Smooth muscle cell (in vitro differentiated cells): ENCODE data around the gene DCBLD2. TPM values are rescaled to one million over a fixed set of nuclear protein-coding genes. Genes with fewer than 3 reads are reported as not detected.

Experiments used
- DNase-seq: peaks from one replicate; lab custom pipeline; 2025; ENCODE audit not compliant: unreplicated experiment; lab: John Stamatoyannopoulos, UW
- H2AFZ ChIP-seq: fragments of 200-600 bp; sonication (generic); 2 replicates; pipeline ENCODE4 v1.6.0; 2016; ENCODE audit warnings: antibody characterized with exemption, low read depth, mild to moderate bottlenecking
- H3F3A ChIP-seq: fragments of 200-600 bp; sonication (generic); 2 replicates; pipeline ENCODE4 v1.6.0; 2017; ENCODE audit warnings: antibody characterized with exemption, low read depth
- H3K27ac ChIP-seq: fragments of 200-600 bp; sonication (generic); 2 replicates; pipeline ENCODE4 v1.5.1; 2016; ENCODE audit warnings: low read depth, mild to moderate bottlenecking
- H3K27me3 ChIP-seq: fragments of 200-600 bp; sonication (generic); 2 replicates; pipeline ENCODE4 v1.6.1; 2016; ENCODE audit warnings: low read depth, mild to moderate bottlenecking
- H3K36me3 ChIP-seq: fragments of 200-600 bp; sonication (generic); 2 replicates; pipeline ENCODE4 v1.5.1; 2016; ENCODE audit warnings: low read depth
- H3K4me1 ChIP-seq: fragments of 200-600 bp; sonication (generic); 2 replicates; pipeline ENCODE4 v1.5.1; 2016; ENCODE audit warnings: low read depth
- H3K4me2 ChIP-seq: fragments of 200-600 bp; sonication (generic); 2 replicates; pipeline ENCODE4 v1.6.0; 2016; ENCODE audit warnings: mild to moderate bottlenecking
- H3K4me3 ChIP-seq: fragments of 200-600 bp; sonication (generic); 2 replicates; pipeline ENCODE4 v1.5.1; 2016; ENCODE audit warnings: mild to moderate bottlenecking
- H3K79me2 ChIP-seq: fragments of 200-600 bp; sonication (generic); 2 replicates; pipeline ENCODE4 v1.6.0; 2016; ENCODE audit warnings: low read depth, mild to moderate bottlenecking
- H3K9ac ChIP-seq: fragments of 200-600 bp; sonication (generic); 2 replicates; pipeline ENCODE4 v1.6.0; 2016; ENCODE audit warnings: low read depth
- H3K9me3 ChIP-seq: fragments of 200-600 bp; sonication (generic); replicated peaks from 2 replicates; pipeline ENCODE4 v1.5.1; 2016; ENCODE audit warnings: low read depth
- H4K20me1 ChIP-seq: fragments of 200-600 bp; sonication (generic); 2 replicates; pipeline ENCODE4 v1.6.0; 2016; ENCODE audit warnings: low read depth
- CTCF ChIP-seq: fragments of 200-600 bp; sonication (generic); IDR thresholded peaks from 2 replicates; pipeline ENCODE4 v1.5.1; 2017; ENCODE audit warnings: borderline replicate concordance, mild to moderate bottlenecking, antibody characterized with exemption; ENCODE audit not compliant: insufficient read depth, poor library complexity, severe bottlenecking
- WGBS: methylation state at CpG from one replicate; pipeline ENCODE4 v1.1.7; 2016; ENCODE audit warnings: low lambda C conversion rate; 5-methylcytosine and 5-hydroxymethylcytosine counted together
- polyA plus RNA-seq: library from polyadenylated mRNA; unstranded; fragments of >200 nt; fragmentation: Nextera tagmentation; extraction: Ambion mirVana; gene quantifications from 2 replicates; pipeline ENCODE4 v1.2.1, GENCODE V29; 2016
- total RNA-seq: library from RNA; depleted of rRNA; stranded (reverse); fragments of >200 nt; gene quantifications from 2 replicates; pipeline ENCODE4 v1.2.3, GENCODE V29; 2014

The DCBLD2 gene
- total and polyA plus RNA-seq, 2 experiments from 2014 or later: 39.9 to 111 TPM

- Histone ChIP-seq H3K36me3 (no peaks in the 10 kb centered on the region), H3K4me2 (peak overlapping the region; percentile 54), H2AFZ (no peak overlapping the region), H3K9me3 (no peaks in the 10 kb centered on the region), H4K20me1 (peaks cover 100% of the 10 kb centered on the region), H3K79me2 (peaks cover 80% of the 10 kb centered on the region), H3K4me1 (peaks cover 28% of the 10 kb centered on the region), H3F3A (peaks cover 4% of the 10 kb centered on the region), H3K4me3 (no peak overlapping the region), H3K9ac (no peak overlapping the region), H3K27me3 (no peaks in the 10 kb centered on the region), H3K27ac (no peak overlapping the region)
- DNase-seq: no peak
- TF ChIP-seq CTCF: no peak
- whole genome bisulfite sequencing: 68% methylated on average over 1 of the region's 1 CpG
Measured at GRCh38 chr3:98890181-98890835, 11.2 kb downstream of the DCBLD2 start.

GRCh38 chr3:98887684-98888083 lies 13.8 kb downstream of the DCBLD2 start:
- Histone ChIP-seq H3K27me3 (no peaks in the 10 kb centered on the region), H3K36me3 (no peaks in the 10 kb centered on the region), H3K79me2 (peaks cover 93% of the 10 kb centered on the region), H3F3A (peaks cover 2% of the 10 kb centered on the region), H3K9me3 (no peaks in the 10 kb centered on the region), H3K4me2 (no peak overlapping the region), H3K4me3 (no peak overlapping the region), H3K4me1 (peaks cover 18% of the 10 kb centered on the region), H3K27ac (no peak overlapping the region), H4K20me1 (peaks cover 96% of the 10 kb centered on the region), H2AFZ (no peak overlapping the region), H3K9ac (no peak overlapping the region)
- DNase-seq: no peak
- WGBS: 90% methylated on average over 1 of the region's 1 CpG
- no peak for TF ChIP-seq CTCF

GRCh38 chr3:98886525-98886924 lies 15.0 kb downstream of the DCBLD2 start:
- 87% methylated on average over 2 of the region's 2 CpGs for WGBS
- no peak overlapping the region for H2AFZ ChIP-seq
- no peak for TF ChIP-seq CTCF
- no peak overlapping the region for H3K4me2 ChIP-seq
- H3F3A ChIP-seq: no peaks in the 10 kb centered on the region
- H3K9me3 ChIP-seq: no peaks in the 10 kb centered on the region
- no peaks in the 10 kb centered on the region for H3K27me3 ChIP-seq
- H3K4me3 ChIP-seq: no peak overlapping the region
- no peak overlapping the region for H3K27ac ChIP-seq
- H3K36me3 ChIP-seq: no peaks in the 10 kb centered on the region
- no peak overlapping the region for H3K9ac ChIP-seq
- peaks cover 14% of the 10 kb centered on the region for H3K4me1 ChIP-seq
- H3K79me2 ChIP-seq: peaks cover 90% of the 10 kb centered on the region
- H4K20me1 ChIP-seq: peaks cover 85% of the 10 kb centered on the region
- no peak for DNase-seq

- Histone ChIP-seq H3K4me3 (no peak overlapping the region), H4K20me1 (peaks cover 83% of the 10 kb centered on the region), H3K4me1 (peaks cover 10% of the 10 kb centered on the region), H3K9ac (no peak overlapping the region), H3K4me2 (no peak overlapping the region), H3K27ac (no peak overlapping the region), H3K9me3 (no peaks in the 10 kb centered on the region), H3F3A (no peaks in the 10 kb centered on the region), H3K27me3 (no peaks in the 10 kb centered on the region), H3K79me2 (peaks cover 90% of the 10 kb centered on the region), H2AFZ (no peak overlapping the region), H3K36me3 (peaks cover 4% of the 10 kb centered on the region)
- TF ChIP-seq CTCF: no peak
- DNase-seq: no peak
- WGBS: 38% methylated on average over 1 of the region's 1 CpG
Measured at GRCh38 chr3:98885851-98886250, 15.6 kb downstream of the DCBLD2 start.
